Measurements from ENCODE around the gene CSMD2. TPM values are rescaled to one million over a fixed set of nuclear protein-coding genes. Genes with fewer than 3 reads are reported as not detected.

CSMD2 gene
- total RNA-seq, 1 experiment from 2014 or later: not detected

DNA sequence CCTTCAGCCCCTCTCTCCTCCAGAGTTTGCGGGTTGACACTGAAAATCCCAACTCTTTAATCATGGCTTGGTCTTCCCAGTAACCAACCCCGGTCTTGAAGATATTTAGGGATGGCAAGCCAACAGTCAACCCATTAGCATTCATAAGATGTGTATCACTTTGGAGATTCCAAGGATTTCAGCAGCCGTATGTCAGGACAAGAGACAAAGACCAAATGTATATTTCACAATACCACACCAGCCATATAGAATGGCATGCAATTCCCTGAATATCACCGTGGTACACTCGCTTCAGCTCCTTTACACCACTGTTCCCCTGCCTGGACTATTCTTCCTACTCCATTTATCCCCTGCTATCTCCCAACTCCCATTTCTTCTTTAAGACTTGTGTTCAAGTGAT, 109.2 kb downstream of the CSMD2 start:
- no peaks in the 10 kb centered on the region for H3K36me3 ChIP-seq (ENCODE audit: low read depth)
- no peaks in the 10 kb centered on the region for H3F3A ChIP-seq (ENCODE audit: insufficient read depth, low read depth)
- no peaks in the 10 kb centered on the region for H3K4me1 ChIP-seq (replicated peaks; ENCODE audit: insufficient read depth)
- CTCF ChIA-PET: no interaction called here
- no peaks in the 10 kb centered on the region for H4K20me1 ChIP-seq (ENCODE audit: insufficient read depth)
- no peak for TF ChIP-seq CTCF (conservative IDR thresholded peaks at IDR 0.05)
- TF ChIP-seq EZH2 (IDR thresholded peaks at IDR 0.05; ENCODE audit: low read depth): no peak
- no peaks in the 10 kb centered on the region for H3K9me2 ChIP-seq (ENCODE audit: insufficient read depth)
- no peak for DNase-seq
- no peak overlapping the region for H3K4me3 ChIP-seq
- no peak overlapping the region for H3K27ac ChIP-seq
- intact Hi-C loops (cut with micrococcal nuclease; ENCODE audit: unreplicated experiment): no loop called here
- BruUV-seq (replicated peaks): no TSS peak
- H2AFZ ChIP-seq: no peak overlapping the region
- POLR2A ChIA-PET (ENCODE audit: unreplicated experiment): no interaction called here
- H3K4me2 ChIP-seq: no peak overlapping the region
- no peaks in the 10 kb centered on the region for H3K79me2 ChIP-seq (ENCODE audit: low read depth)
- no peaks in the 10 kb centered on the region for H3K9me3 ChIP-seq (ENCODE audit: insufficient read depth, low read depth)
- peaks cover 5% of the 10 kb centered on the region; the same call in 1 of the 2 replicates for H3K27me3 ChIP-seq (ENCODE audit: insufficient read depth, low read depth)

DNA sequence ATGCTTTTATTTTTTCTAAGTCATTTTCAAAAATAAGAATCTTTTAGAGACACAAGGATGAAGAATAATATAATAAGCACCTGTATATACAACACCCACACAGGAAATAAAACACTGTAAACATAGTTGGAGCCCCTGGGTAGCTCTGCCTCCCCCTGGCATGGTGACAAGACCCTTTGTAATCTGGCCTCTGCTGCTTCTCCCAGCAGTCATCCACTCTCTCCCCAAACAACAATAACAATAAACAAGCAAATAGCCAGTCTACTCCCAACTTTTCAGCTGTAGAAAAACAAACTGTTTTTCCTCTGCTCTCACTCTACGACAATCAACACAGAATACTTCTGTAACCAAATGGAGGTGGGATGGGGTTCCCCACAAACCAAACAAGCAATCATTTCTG, 110.1 kb downstream of the CSMD2 start:
- Histone ChIP-seq H3K9me3 (ENCODE audit: insufficient read depth, low read depth) (no peaks in the 10 kb centered on the region), H3K4me1 (replicated peaks; ENCODE audit: insufficient read depth) (no peaks in the 10 kb centered on the region), H3K27me3 (ENCODE audit: insufficient read depth, low read depth) (peaks cover 3% of the 10 kb centered on the region; the same call in 1 of the 2 replicates), H3K79me2 (ENCODE audit: low read depth) (no peaks in the 10 kb centered on the region), H3K36me3 (ENCODE audit: low read depth) (no peaks in the 10 kb centered on the region), H3K27ac (no peak overlapping the region), H3K4me3 (no peak overlapping the region), H3F3A (ENCODE audit: insufficient read depth, low read depth) (no peaks in the 10 kb centered on the region), H3K4me2 (no peak overlapping the region), H2AFZ (no peak overlapping the region), H4K20me1 (ENCODE audit: insufficient read depth) (no peaks in the 10 kb centered on the region), H3K9me2 (ENCODE audit: insufficient read depth) (no peaks in the 10 kb centered on the region)
- no peak for TF ChIP-seq EZH2 (IDR thresholded peaks at IDR 0.05; ENCODE audit: low read depth)
- no peak for TF ChIP-seq CTCF (conservative IDR thresholded peaks at IDR 0.05)
- POLR2A ChIA-PET (ENCODE audit: unreplicated experiment): no interaction called here
- no TSS peak for BruUV-seq (replicated peaks)
- DNase-seq: no peak
- intact Hi-C loops (cut with micrococcal nuclease; ENCODE audit: unreplicated experiment): no loop called here
- CTCF ChIA-PET: no interaction called here

GRCh38 chr1:34053660-34054059, 111.4 kb downstream of the CSMD2 start:
- Histone ChIP-seq H3K4me3 (no peak overlapping the region), H3K9me3 (ENCODE audit: insufficient read depth, low read depth) (no peaks in the 10 kb centered on the region), H4K20me1 (ENCODE audit: insufficient read depth) (no peaks in the 10 kb centered on the region), H3K4me1 (replicated peaks; ENCODE audit: insufficient read depth) (no peaks in the 10 kb centered on the region), H3K36me3 (ENCODE audit: low read depth) (no peaks in the 10 kb centered on the region), H3K27me3 (ENCODE audit: insufficient read depth, low read depth) (peaks cover 3% of the 10 kb centered on the region; the same call in 1 of the 2 replicates), H3K27ac (no peak overlapping the region), H3F3A (ENCODE audit: insufficient read depth, low read depth) (no peaks in the 10 kb centered on the region), H2AFZ (no peak overlapping the region), H3K9me2 (ENCODE audit: insufficient read depth) (no peaks in the 10 kb centered on the region), H3K4me2 (no peak overlapping the region), H3K79me2 (ENCODE audit: low read depth) (no peaks in the 10 kb centered on the region)
- intact Hi-C loops (cut with micrococcal nuclease; ENCODE audit: unreplicated experiment): no loop called here
- no peak for DNase-seq
- ChIA-PET CTCF (no interaction called here), POLR2A (ENCODE audit: unreplicated experiment) (no interaction called here)
- BruUV-seq (replicated peaks): no TSS peak
- TF ChIP-seq EZH2 (IDR thresholded peaks at IDR 0.05; ENCODE audit: low read depth): no peak

DNA sequence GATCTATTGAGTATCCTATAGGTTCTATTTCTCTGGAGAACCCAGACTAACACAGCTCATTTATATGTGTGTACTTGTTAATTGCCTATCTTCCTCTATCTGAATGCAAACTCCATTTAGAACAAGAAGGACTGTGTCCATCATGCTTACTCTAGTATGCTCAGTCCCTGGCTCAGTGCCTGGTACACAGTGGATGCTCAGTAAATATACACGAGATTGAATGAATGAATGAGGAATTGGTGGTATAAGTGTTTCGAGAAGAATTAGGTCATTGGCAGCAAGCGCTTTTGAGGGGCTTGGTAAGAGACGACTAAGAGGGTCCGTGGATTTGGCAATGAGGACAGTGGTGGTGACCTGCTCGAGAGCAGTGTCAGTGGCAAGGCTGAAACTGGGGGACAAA, 112.5 kb downstream of the CSMD2 start:
- H3K27ac ChIP-seq: no peak overlapping the region
- TF ChIP-seq CTCF (conservative IDR thresholded peaks at IDR 0.05): no peak
- no peak for TF ChIP-seq EZH2 (IDR thresholded peaks at IDR 0.05; ENCODE audit: low read depth)
- H3K79me2 ChIP-seq (ENCODE audit: low read depth): no peaks in the 10 kb centered on the region
- ChIA-PET CTCF (no interaction called here), POLR2A (ENCODE audit: unreplicated experiment) (no interaction called here)
- no peaks in the 10 kb centered on the region for H3K9me3 ChIP-seq (ENCODE audit: insufficient read depth, low read depth)
- H3K27me3 ChIP-seq (ENCODE audit: insufficient read depth, low read depth): peaks cover 3% of the 10 kb centered on the region; the same call in 1 of the 2 replicates
- H3K36me3 ChIP-seq (ENCODE audit: low read depth): no peaks in the 10 kb centered on the region
- no peak overlapping the region for H3K4me2 ChIP-seq
- H3K4me1 ChIP-seq (replicated peaks; ENCODE audit: insufficient read depth): no peaks in the 10 kb centered on the region
- H2AFZ ChIP-seq: no peak overlapping the region
- intact Hi-C loops (cut with micrococcal nuclease; ENCODE audit: unreplicated experiment): no loop called here
- H3K4me3 ChIP-seq: no peak overlapping the region
- H3K9me2 ChIP-seq (ENCODE audit: insufficient read depth): no peaks in the 10 kb centered on the region
- no TSS peak for BruUV-seq (replicated peaks)
- no peaks in the 10 kb centered on the region for H4K20me1 ChIP-seq (ENCODE audit: insufficient read depth)
- H3F3A ChIP-seq (ENCODE audit: insufficient read depth, low read depth): no peaks in the 10 kb centered on the region
- no peak for DNase-seq

Measured in PC-9 (cell line).